ENCODE data around the gene FBXL19.

FBXL19 gene

GRCh38 chr16:30986129-30986991 is 63.0 kb downstream of the FBXL19 start:
- no peak for DNase-seq (ENCODE audit: low spot score)

DNA sequence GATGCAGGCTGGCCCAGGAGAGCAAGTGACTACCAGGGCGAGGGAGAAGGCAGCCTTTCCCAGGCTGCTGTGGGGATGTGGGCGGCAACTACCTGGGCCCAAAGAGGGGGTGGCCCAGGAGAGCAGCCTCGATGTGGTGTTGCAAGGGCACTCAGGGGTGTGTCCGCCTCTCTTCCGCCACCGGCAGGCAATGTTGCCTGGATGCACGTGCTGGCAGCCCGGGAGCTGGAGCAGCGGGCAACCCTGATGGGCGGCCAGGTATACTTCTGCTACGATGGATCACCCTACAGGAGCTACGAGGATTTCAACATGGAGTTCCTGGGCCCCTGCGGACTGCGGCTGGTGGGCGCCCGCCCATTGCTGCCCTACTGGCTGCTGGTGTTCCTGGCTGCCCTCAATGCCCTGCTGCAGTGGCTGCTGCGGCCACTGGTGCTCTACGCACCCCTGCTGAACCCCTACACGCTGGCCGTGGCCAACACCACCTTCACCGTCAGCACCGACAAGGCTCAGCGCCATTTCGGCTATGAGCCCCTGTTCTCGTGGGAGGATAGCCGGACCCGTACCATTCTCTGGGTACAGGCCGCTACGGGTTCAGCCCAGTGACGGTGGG is 64.3 kb downstream of the FBXL19 start:
- no peak for DNase-seq (ENCODE audit: low spot score)

GRCh38 chr16:30989469-30990047 is 66.2 kb downstream of the FBXL19 start:
- no peak for DNase-seq (ENCODE audit: low spot score)

GRCh38 chr16:30990105-30990504 is 66.7 kb downstream of the FBXL19 start:
- no peak for DNase-seq (ENCODE audit: low spot score)

GRCh38 chr16:30991052-30991451 is 67.7 kb downstream of the FBXL19 start:
- no peak for DNase-seq (ENCODE audit: low spot score)

- no peak for DNase-seq (ENCODE audit: low spot score)
Measured at GRCh38 chr16:30992276-30992780, 69.0 kb downstream of the FBXL19 start.

DNA sequence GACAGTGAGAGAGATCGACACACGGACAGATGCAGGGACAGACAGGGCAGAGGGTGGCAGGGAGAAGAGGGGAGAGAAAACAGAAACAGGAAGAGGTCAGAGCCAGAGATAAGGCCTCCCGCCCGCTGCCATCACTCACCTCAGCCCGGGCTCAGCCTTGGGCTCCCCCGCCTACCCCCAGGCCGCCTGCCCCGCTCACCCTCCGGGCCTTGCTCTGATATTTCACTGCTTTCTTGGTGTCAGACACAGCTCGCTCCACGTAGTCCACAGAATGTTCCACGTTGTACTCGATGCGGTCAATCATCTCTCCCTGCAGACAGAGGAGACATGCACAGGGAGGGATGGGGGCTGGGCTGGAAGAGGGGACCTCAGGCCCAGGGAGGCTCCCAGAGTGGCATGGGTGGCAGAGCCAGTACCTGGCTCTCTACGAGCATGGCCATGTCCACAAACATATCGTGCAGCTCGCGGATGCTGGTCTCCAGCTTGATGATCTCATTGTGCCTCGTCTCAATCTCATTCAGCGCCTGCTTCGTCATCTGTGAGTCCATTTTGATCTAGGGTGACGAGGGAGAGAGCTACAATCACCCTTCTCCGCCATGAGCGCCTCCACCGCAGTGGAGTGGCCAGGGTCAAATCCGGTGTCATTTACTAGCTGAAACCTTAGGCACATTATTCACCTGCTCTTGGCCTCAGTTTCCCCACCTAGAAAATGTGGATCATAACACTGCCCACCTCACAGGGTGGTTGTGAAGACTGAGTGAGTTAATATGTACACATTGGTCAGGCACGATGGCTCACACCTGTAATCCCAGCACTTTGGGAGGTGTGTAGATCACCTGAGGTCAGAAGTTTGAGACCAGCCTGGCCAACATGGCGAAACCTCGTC is 69.8 kb downstream of the FBXL19 start:
- no peak for DNase-seq (ENCODE audit: low spot score)

- no peak for DNase-seq (ENCODE audit: low spot score)
Measured at GRCh38 chr16:30995927-30996323, 72.6 kb downstream of the FBXL19 start.

- DNase-seq (ENCODE audit: low spot score): no peak
Measured at GRCh38 chr16:30996324-30996984, 73.1 kb downstream of the FBXL19 start.

DNA sequence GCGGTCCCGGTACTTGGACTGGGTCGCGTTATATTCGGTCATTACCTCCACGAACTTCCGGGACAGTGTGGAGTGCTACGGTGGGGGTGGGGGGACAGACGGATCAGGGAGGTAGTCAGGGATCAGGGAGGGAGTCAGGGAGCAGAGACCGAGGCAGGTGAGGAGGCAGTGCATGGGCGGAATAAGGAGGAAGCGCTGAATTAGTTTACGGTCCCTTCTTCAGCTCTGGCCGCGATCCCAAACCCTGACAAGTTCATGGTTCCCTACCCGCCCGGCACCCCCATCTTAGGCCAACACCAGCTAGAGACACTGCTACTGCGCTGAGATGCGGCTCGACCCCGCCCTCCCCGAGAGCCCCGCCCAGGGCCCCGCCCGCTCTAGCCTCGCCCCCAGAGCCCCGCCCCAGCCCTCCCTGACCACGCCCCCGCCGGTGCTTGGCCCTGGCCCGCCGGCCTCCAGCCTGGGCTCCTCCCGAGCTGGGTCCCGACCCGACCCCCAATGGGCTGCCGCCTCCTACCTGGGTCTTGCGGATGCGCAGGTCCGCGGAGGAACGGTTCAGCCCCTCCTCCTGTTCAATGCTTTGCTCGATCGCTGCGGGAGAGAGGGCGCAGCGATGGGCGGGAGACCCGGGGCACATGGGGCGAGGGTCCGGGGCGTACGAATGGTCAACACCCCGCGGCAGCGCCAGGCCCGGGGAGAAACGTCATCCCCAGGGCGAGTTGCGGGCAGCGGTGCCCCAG is 73.8 kb downstream of the FBXL19 start:
- DNase-seq (ENCODE audit: low spot score): peak; percentile 44

GRCh38 chr16:30997725-30998711 is 74.6 kb downstream of the FBXL19 start:
- no peak for DNase-seq (ENCODE audit: low spot score)
